K562 (cell line): ENCODE measurements around the gene ZNF23. TPM values are rescaled to one million over a fixed set of nuclear protein-coding genes. Genes with fewer than 3 reads are reported as not detected.

Source experiments
- ATAC-seq: fragments of 200-7000 bp; cut with Tn5 transposase; 3 replicates; pipeline ENCODE4 v1.9.1; 2020; ENCODE audit warnings: moderate library complexity
- BruUV-seq: library from RNA; stranded (reverse); fragments of 400-500 nt; replicated peaks from 2 replicates; lab custom pipeline; 2021; lab: Mats Ljungman, UMichigan
- CTCF ChIA-PET: fragments of 300-600 bp; formaldehyde crosslinking; extraction: SDS; loops from one replicate; lab custom pipeline; 2021; ENCODE audit warnings: low intra/inter-chr PET ratio; lab: Yijun Ruan, JAX
- POLR2A ChIA-PET: fragments of 300-600, 350-650 bp; sonication (Branson Sonifier 250); formaldehyde crosslinking; extraction: SDS; loops from one replicate; lab custom pipeline; 2021; ENCODE audit warnings: antibody characterized with exemption, inconsistent platforms; lab: Yijun Ruan, JAX
- DNase-seq, 4 experiments: peaks; one replicate each; pipeline versions ENCODE4 v3.0.0 to v3.0.0-alpha.2; 2011 to 2018; ENCODE audit warnings: low spot score in 3 of 4, mixed read lengths in 3 of 4; ENCODE audit errors: extremely low read depth in 1 of 4
- FAIRE-seq: peaks from 2 replicates; lab custom pipeline; 2011; peaks lifted over from hg19 to GRCh38; lab: Jason Lieb, UNC
- H2AFZ ChIP-seq: 2 replicates; pipeline ENCODE4 v1.6.0; 2011; ENCODE audit warnings: low read depth, low read length, control low read depth, inconsistent platforms
- H3K27ac ChIP-seq: fragments of 200-600 bp; 3 replicates; pipeline ENCODE4 v1.8.0; 2011; ENCODE audit warnings: low read depth, mild to moderate bottlenecking, control low read depth, inconsistent platforms, low read length, moderate library complexity, mixed read lengths; ENCODE audit errors: extremely low read depth
- H3K27me3 ChIP-seq, 2 experiments: fragments of 300-600 bp in 1 of 2; 2 replicates in 1 of 2; 3 replicates in 1 of 2; pipeline versions ENCODE4 v1.6.0 to v1.8.0; 2011; ENCODE audit warnings: inconsistent platforms in 2 of 2, low read length in 2 of 2, mild to moderate bottlenecking in 1 of 2, mixed read lengths in 1 of 2, moderate library complexity in 1 of 2; ENCODE audit not compliant: control insufficient read depth in 2 of 2, insufficient read depth in 2 of 2
- H3K36me3 ChIP-seq: fragments of 300-600 bp; 3 replicates; pipeline ENCODE4 v1.8.0; 2011; ENCODE audit warnings: mild to moderate bottlenecking, low read length, inconsistent platforms; ENCODE audit not compliant: control insufficient read depth, insufficient read depth
- H3K4me1 ChIP-seq, 2 experiments: fragments of 200-600 bp in 1 of 2; replicated peaks in 1 of 2; 2 replicates in 1 of 2; 3 replicates in 1 of 2; pipeline versions ENCODE4 v1.5.1 to v1.8.0; 2011; ENCODE audit warnings: inconsistent platforms in 2 of 2, low read length in 2 of 2, mild to moderate bottlenecking in 1 of 2, mixed read lengths in 1 of 2, moderate library complexity in 1 of 2; ENCODE audit not compliant: control insufficient read depth in 2 of 2, insufficient read depth in 2 of 2
- H3K4me2 ChIP-seq: 2 replicates; pipeline ENCODE4 v1.6.1; 2011; ENCODE audit warnings: low read length, control low read depth, inconsistent platforms, mixed read lengths; ENCODE audit not compliant: insufficient read depth
- H3K4me3 ChIP-seq: fragments of 200-600 bp; sonication (generic), shearing (Covaris generic); 2 replicates; pipeline ENCODE4 v1.5.1; 2016; ENCODE audit warnings: control low read depth, inconsistent platforms
- H3K79me2 ChIP-seq: fragments of 200-600 bp; 3 replicates; pipeline ENCODE4 v1.8.0; 2011; ENCODE audit warnings: low read length, inconsistent platforms; ENCODE audit not compliant: control insufficient read depth, insufficient read depth
- H3K9ac ChIP-seq, 2 experiments: 2 replicates each; pipeline versions ENCODE4 v1.6.0 to v1.6.1; 2011; ENCODE audit warnings: low read depth in 2 of 2, low read length in 2 of 2, control low read depth in 1 of 2, inconsistent platforms in 1 of 2, mild to moderate bottlenecking in 1 of 2, mixed read lengths in 1 of 2; ENCODE audit not compliant: insufficient read depth in 1 of 2
- H3K9me1 ChIP-seq: one replicate; pipeline ENCODE4 v1.6.0; 2011; ENCODE audit warnings: inconsistent platforms, mild to moderate bottlenecking, low read length, moderate library complexity; ENCODE audit not compliant: control insufficient read depth, insufficient read depth
- H3K9me3 ChIP-seq: replicated peaks from 2 replicates; pipeline ENCODE4 v1.5.1; 2011; ENCODE audit warnings: low read depth, low read length, inconsistent platforms; ENCODE audit not compliant: control insufficient read depth, insufficient read depth
- H4K20me1 ChIP-seq: replicated peaks from 2 replicates; pipeline ENCODE4 v1.6.1; 2011; ENCODE audit warnings: low read length, inconsistent platforms, mixed read lengths; ENCODE audit not compliant: control insufficient read depth, insufficient read depth
- FOXJ3 ChIP-seq: sonication (generic); formaldehyde crosslinking; IDR thresholded peaks from 2 replicates; pipeline ENCODE4 v1.4.0; 2020; ENCODE audit warnings: mild to moderate bottlenecking, missing genetic modification reagents
- GATAD2B ChIP-seq: fragments of 450-650 bp; IDR thresholded peaks from 2 replicates; pipeline ENCODE4 v1.6.1; 2017; ENCODE audit warnings: mild to moderate bottlenecking, borderline replicate concordance
- RAD21 ChIP-seq, 2 experiments: fragments of 250-450 bp in 1 of 2; fragments of 450-650 bp in 1 of 2; sonication (Bioruptor Pico) in 1 of 2; formaldehyde crosslinking in 1 of 2; IDR thresholded peaks in 1 of 2; conservative IDR thresholded peaks in 1 of 2; 2 replicates each; pipeline versions ENCODE4 v1.4.0 to v1.8.0; 2020 to 2022; ENCODE audit warnings: mild to moderate bottlenecking in 2 of 2, moderate library complexity in 1 of 2
- RB1 ChIP-seq: fragments of 450-650 bp; IDR thresholded peaks from 2 replicates; pipeline ENCODE4 v1.6.1; 2017; ENCODE audit warnings: low read depth, mild to moderate bottlenecking
- WGBS: fragments of 100-300 bp; shearing (Covaris generic); methylation state at CpG from one replicate; pipeline ENCODE4 v1.1.6; 2016; ENCODE audit warnings: low coverage, mixed read lengths; ENCODE audit not compliant: insufficient coverage; ENCODE audit errors: missing lambda C conversion rate; 5-methylcytosine and 5-hydroxymethylcytosine counted together
- in situ Hi-C: fragments of 300-500 bp; cut with MboI; formaldehyde crosslinking; loops from 4 replicates; pipeline ENCODE4 v1.15.0; 2018; ENCODE audit warnings: inconsistent platforms, mixed read lengths
- intact Hi-C: fragments of 100-400 bp; cut with micrococcal nuclease; formaldehyde crosslinking; loops from 2 replicates; pipeline ENCODE4 v1.14.2; 2022
- polyA plus RNA-seq, 8 experiments: library from polyadenylated mRNA; depleted of rRNA in 4 of 8; stranded (reverse) in 5 of 8; unstranded in 3 of 8; fragments of >200 nt; fragmentation: Nextera tagmentation in 2 of 8; fragmentation: Illumina TruSeq in 1 of 8; extraction: Ambion mirVana in 2 of 8; extraction: Trizol in 1 of 8; gene quantifications; 2 replicates each; pipeline versions ENCODE4 v1.2.1 to v1.2.3, GENCODE V29; 2011 to 2014; ENCODE audit warnings: inconsistent platforms in 1 of 8, missing spikeins in 1 of 8
- total RNA-seq, 7 experiments: library from RNA; depleted of rRNA in 6 of 7; stranded (reverse); fragments of >200 nt in 6 of 7; fragmentation: Illumina TruSeq in 2 of 7; extraction: Trizol in 2 of 7; gene quantifications; 2 replicates each; pipeline versions ENCODE4 v1.2.1 to v1.2.3, GENCODE V29; 2011 to 2021; ENCODE audit warnings: low replicate concordance in 1 of 7
- TF ChIP-seq, protein P1 (sequence below), 3 experiments: IDR thresholded peaks in 2 of 3; conservative IDR thresholded peaks in 1 of 3; 2 replicates each; pipeline ENCODE4 v1.5.1; 2011 to 2012; ENCODE audit warnings: low read length in 3 of 3, mild to moderate bottlenecking in 3 of 3, control low read depth in 2 of 3, improper control_type of control experiment in 1 of 3, inconsistent platforms in 1 of 3, low read depth in 1 of 3, mixed read lengths in 1 of 3, moderate library complexity in 1 of 3; ENCODE audit not compliant: insufficient read depth in 2 of 3
- TF ChIP-seq, protein P2 (sequence below), 2 experiments: fragments of 450-650 bp; formaldehyde crosslinking in 1 of 2; IDR thresholded peaks; 2 replicates each; pipeline versions ENCODE4 v1.4.0 to v1.6.1; 2014 to 2020; ENCODE audit warnings: mild to moderate bottlenecking in 2 of 2, borderline replicate concordance in 1 of 2, low read depth in 1 of 2
- TF ChIP-seq, protein P3 (sequence below): fragments of 450-650 bp; formaldehyde crosslinking; IDR thresholded peaks from 2 replicates; pipeline ENCODE4 v1.4.0; 2022; ENCODE audit warnings: mild to moderate bottlenecking, moderate library complexity

Gene ZNF23
- total and polyA plus RNA-seq, 9 of the 15 experiments (the other 6 are each of a cell fraction or from before 2014, with no cell fraction given), result 4.7 to 13.4 (median 11.2) TPM

DNA sequence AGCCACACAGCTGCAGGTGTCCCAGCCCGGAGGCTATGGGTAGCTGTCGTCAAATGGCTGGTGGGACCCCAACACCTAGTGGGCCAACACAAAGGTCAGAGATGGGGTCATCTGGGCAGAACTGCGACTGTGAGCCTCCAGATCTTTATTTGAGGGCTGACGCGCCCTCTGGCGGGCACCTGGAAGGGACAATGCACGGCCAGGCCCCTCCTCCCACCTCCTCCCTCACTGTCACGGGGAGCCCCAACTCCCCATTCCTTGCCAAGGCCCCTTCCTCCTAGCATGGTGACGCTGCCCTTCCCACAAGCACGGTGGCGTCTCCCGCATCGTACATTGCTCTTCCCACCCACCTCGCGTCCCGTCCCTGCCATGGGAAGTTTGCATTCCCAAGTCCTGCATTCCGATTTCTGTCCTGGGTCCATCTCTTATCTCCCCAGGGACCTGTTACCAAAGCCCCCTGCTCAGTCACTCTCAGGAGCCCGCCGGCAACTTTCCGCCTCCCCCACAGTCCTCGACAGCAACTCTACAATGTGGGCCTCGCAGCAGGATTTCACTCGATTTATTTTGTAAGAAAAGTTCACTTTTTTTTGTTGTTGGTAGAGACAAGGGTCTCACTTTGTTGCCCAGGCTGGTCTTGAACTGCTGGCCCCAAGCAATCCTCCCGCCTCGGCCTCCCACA lies 21.2 kb downstream of the ZNF23 start:
- Histone ChIP-seq H3K9me1 (no peaks in the 10 kb centered on the region), H3K9ac (no peak overlapping the region), H3K27ac (no peak overlapping the region), H3K27me3 (peaks cover 10 to 20% of the 10 kb centered on the region in 2 experiments), H3K79me2 (no peaks in the 10 kb centered on the region), H3K4me1 (peaks cover 0 to 8% of the 10 kb centered on the region in 2 experiments; a peak in 2 of 5 replicates), H3K9me3 (peaks cover 1% of the 10 kb centered on the region; the same call in 1 of the 2 replicates), H3K4me2 (no peak overlapping the region), H2AFZ (no peak overlapping the region), H3K36me3 (no peaks in the 10 kb centered on the region), H3K4me3 (no peak overlapping the region), H4K20me1 (no peaks in the 10 kb centered on the region)
- peak; percentile 82 for FAIRE-seq
- 22% methylated on average over 23 of the region's 25 CpGs for WGBS
- BruUV-seq, result no TSS peak
- peak; percentile 92 for ATAC-seq
- ChIA-PET CTCF (interaction anchor here (1.2 to 2.1 kb wide), 2 partner anchors 28 to 59 kb away, joined by 10 to 14 read pairs; no protein-coding TSS in a partner anchor), POLR2A (no interaction called here)
- in situ Hi-C loops, result no loop called here
- DNase-seq, result peak; percentile 59 to 75 (median 72)
- intact Hi-C loops, result loop anchor here (2.0 kb wide), 1 partner anchor 28 kb away; no protein-coding TSS in a partner anchor
- TF ChIP-seq RAD21 (CRISPR knock-in tag; conservative IDR thresholded peaks at IDR 0.05 in 1 of 2, IDR thresholded peaks at IDR 0.05 in 1 of 2) (peak; percentile 24 to 56; a peak in 3 of 4 replicates), RB1 (peak; percentile 25; the same call in 1 of the 2 replicates), GATAD2B (no peak), FOXJ3 (CRISPR knock-in tag) (no peak)
- TF ChIP-seq, protein P1, sequence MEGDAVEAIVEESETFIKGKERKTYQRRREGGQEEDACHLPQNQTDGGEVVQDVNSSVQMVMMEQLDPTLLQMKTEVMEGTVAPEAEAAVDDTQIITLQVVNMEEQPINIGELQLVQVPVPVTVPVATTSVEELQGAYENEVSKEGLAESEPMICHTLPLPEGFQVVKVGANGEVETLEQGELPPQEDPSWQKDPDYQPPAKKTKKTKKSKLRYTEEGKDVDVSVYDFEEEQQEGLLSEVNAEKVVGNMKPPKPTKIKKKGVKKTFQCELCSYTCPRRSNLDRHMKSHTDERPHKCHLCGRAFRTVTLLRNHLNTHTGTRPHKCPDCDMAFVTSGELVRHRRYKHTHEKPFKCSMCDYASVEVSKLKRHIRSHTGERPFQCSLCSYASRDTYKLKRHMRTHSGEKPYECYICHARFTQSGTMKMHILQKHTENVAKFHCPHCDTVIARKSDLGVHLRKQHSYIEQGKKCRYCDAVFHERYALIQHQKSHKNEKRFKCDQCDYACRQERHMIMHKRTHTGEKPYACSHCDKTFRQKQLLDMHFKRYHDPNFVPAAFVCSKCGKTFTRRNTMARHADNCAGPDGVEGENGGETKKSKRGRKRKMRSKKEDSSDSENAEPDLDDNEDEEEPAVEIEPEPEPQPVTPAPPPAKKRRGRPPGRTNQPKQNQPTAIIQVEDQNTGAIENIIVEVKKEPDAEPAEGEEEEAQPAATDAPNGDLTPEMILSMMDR (IDR thresholded peaks at IDR 0.05 in 2 of 3, conservative IDR thresholded peaks at IDR 0.05 in 1 of 3; ENCODE audit: insufficient read depth in 2 of 3, low read depth in 1 of 3, low read length in 3 of 3), result peak; percentile 66 to 77 (median 70)
- TF ChIP-seq, protein P2, sequence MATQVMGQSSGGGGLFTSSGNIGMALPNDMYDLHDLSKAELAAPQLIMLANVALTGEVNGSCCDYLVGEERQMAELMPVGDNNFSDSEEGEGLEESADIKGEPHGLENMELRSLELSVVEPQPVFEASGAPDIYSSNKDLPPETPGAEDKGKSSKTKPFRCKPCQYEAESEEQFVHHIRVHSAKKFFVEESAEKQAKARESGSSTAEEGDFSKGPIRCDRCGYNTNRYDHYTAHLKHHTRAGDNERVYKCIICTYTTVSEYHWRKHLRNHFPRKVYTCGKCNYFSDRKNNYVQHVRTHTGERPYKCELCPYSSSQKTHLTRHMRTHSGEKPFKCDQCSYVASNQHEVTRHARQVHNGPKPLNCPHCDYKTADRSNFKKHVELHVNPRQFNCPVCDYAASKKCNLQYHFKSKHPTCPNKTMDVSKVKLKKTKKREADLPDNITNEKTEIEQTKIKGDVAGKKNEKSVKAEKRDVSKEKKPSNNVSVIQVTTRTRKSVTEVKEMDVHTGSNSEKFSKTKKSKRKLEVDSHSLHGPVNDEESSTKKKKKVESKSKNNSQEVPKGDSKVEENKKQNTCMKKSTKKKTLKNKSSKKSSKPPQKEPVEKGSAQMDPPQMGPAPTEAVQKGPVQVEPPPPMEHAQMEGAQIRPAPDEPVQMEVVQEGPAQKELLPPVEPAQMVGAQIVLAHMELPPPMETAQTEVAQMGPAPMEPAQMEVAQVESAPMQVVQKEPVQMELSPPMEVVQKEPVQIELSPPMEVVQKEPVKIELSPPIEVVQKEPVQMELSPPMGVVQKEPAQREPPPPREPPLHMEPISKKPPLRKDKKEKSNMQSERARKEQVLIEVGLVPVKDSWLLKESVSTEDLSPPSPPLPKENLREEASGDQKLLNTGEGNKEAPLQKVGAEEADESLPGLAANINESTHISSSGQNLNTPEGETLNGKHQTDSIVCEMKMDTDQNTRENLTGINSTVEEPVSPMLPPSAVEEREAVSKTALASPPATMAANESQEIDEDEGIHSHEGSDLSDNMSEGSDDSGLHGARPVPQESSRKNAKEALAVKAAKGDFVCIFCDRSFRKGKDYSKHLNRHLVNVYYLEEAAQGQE (IDR thresholded peaks at IDR 0.05; ENCODE audit: borderline replicate concordance), result peak; percentile 66; the same call in 1 of the 2 replicates
- TF ChIP-seq, protein P2 (CRISPR knock-in tag; IDR thresholded peaks at IDR 0.05; ENCODE audit: low read depth), result no peak
- TF ChIP-seq, protein P3, sequence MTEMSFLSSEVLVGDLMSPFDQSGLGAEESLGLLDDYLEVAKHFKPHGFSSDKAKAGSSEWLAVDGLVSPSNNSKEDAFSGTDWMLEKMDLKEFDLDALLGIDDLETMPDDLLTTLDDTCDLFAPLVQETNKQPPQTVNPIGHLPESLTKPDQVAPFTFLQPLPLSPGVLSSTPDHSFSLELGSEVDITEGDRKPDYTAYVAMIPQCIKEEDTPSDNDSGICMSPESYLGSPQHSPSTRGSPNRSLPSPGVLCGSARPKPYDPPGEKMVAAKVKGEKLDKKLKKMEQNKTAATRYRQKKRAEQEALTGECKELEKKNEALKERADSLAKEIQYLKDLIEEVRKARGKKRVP (CRISPR knock-in tag), result no peak
